ENCODE data around the gene TXN2. TPM values are rescaled to one million over a fixed set of nuclear protein-coding genes. Genes with fewer than 3 reads are reported as not detected.

The TXN2 gene
- total RNA-seq, 4 donors from 2014 or later: 64.9 to 122 (median 86.0) TPM

DNA sequence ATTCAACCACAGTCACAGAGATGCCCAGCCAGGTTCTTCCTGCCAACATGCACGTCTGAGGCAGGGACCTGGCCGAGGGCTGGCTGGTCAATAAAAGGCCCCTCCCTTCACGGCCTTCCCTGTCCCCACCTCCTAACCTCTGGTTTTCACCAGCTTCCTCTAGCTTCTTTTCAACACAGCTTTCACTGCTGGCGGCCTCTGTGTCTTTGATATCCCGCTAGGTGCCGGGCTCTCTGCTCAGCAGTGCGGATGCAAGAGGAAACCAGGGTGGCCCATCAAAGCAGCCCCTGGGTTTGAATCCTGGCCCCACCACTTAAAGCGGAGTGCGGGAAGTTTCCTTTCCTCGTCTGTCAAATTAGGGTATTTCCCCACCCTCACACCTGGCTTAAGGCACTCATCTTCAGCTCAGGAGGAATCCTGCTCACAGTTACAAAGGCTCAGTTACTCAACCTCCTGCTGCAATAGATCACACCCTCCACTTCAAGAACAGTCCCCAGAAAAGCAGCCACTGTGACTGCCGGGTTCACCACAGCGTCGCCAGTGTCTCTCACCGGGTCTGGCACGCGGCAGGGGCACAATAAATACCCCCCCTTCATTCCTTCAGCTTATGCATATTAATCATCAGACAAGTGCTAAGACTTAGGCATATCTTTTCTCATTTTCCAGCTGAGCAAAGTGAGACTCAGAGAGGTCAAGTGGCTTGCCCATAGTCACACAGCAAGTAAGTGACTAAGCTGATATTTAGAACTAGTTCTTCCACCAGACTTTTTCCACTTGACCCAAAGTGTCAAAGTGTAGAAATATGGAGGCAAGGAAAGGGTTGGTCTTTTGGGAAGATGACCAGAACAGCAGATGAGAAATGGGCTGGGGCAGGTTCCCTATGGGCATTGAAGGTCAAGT lies 45.7 kb downstream of the TXN2 start:
- no peaks in the 10 kb centered on the region for H3K36me3 ChIP-seq
- no peaks in the 10 kb centered on the region for H3K27me3 ChIP-seq
- H3K4me3 ChIP-seq: no peak overlapping the region
- intact Hi-C loops (cut with DNase I; ENCODE audit: low total_unique reads) (no loop called here), in situ Hi-C loops (cut with MboI; ENCODE audit: low sequenced_read_pairs in 4 of 4) (no loop called here)
- TF ChIP-seq POLR2A (IDR thresholded peaks at IDR 0.05): no peak
- TF ChIP-seq, protein P1, sequence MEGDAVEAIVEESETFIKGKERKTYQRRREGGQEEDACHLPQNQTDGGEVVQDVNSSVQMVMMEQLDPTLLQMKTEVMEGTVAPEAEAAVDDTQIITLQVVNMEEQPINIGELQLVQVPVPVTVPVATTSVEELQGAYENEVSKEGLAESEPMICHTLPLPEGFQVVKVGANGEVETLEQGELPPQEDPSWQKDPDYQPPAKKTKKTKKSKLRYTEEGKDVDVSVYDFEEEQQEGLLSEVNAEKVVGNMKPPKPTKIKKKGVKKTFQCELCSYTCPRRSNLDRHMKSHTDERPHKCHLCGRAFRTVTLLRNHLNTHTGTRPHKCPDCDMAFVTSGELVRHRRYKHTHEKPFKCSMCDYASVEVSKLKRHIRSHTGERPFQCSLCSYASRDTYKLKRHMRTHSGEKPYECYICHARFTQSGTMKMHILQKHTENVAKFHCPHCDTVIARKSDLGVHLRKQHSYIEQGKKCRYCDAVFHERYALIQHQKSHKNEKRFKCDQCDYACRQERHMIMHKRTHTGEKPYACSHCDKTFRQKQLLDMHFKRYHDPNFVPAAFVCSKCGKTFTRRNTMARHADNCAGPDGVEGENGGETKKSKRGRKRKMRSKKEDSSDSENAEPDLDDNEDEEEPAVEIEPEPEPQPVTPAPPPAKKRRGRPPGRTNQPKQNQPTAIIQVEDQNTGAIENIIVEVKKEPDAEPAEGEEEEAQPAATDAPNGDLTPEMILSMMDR (IDR thresholded peaks at IDR 0.05 in 4 of 5, conservative IDR thresholded peaks at IDR 0.05 in 1 of 5): no peak
- no peaks in the 10 kb centered on the region for H3K9me3 ChIP-seq
- peaks cover 0 to 14% of the 10 kb centered on the region in 2 donors for H3K4me1 ChIP-seq
- H3K27ac ChIP-seq: no peak overlapping the region
- DNase-seq (no peak), ATAC-seq (no peak)

DNA sequence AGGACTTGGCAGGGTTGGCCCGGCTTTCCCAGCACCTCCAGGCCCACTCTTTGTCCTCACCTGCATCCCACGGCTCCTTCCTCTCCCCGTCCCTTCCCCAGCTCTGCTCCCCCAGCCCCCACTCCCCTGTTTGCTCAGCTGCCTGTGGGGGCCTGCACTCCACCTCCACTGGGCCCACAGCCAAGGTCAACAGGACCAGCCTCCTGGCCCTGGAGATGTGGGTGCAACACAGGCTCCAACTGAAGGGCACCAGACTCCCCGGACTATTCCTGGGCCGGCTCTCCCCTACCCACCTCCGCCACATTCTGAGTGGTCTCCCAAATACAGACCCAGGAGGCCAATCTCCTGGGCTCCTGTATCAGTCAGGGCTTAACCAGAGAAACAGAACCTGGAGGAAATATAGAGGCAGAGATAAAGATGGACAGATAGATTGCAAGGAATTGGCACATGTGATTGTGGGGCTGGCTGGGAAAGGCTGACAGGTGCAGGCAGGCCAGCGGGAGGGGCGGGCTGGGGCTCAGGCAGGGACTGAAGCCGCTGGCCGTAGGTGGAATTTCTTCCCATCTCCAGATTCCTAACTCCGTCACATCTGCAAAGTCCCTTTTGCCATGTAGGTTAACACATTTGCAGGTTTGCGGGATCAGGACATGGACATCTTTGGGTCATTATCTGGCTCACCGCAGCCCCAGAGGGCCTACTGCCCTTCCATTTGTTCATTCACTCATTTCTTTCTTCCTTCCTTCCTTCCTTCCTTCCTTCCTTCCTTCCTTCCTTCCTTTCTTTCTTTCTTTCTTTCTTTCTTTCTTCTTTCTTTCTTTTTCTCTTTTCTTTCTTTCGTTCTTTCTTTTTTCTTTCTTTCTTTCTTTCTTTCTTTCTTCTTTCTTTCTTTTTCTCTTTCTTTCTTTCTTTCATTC lies 47.9 kb downstream of the TXN2 start:
- DNase-seq (no peak), ATAC-seq (peak; percentile 36 to 72)
- no peak overlapping the region for H3K4me3 ChIP-seq
- intact Hi-C loops (cut with DNase I; ENCODE audit: low total_unique reads) (no loop called here), in situ Hi-C loops (cut with MboI; ENCODE audit: low sequenced_read_pairs in 4 of 4) (no loop called here)
- H3K27me3 ChIP-seq: no peaks in the 10 kb centered on the region
- peaks cover 0 to 14% of the 10 kb centered on the region in 2 donors for H3K4me1 ChIP-seq
- no peaks in the 10 kb centered on the region for H3K36me3 ChIP-seq
- TF ChIP-seq POLR2A (IDR thresholded peaks at IDR 0.05): no peak
- TF ChIP-seq, protein P1 (IDR thresholded peaks at IDR 0.05 in 4 of 5, conservative IDR thresholded peaks at IDR 0.05 in 1 of 5): no peak
- peak overlapping the region in 1 of 4 donors; percentile 4 for H3K27ac ChIP-seq
- no peaks in the 10 kb centered on the region for H3K9me3 ChIP-seq

DNA sequence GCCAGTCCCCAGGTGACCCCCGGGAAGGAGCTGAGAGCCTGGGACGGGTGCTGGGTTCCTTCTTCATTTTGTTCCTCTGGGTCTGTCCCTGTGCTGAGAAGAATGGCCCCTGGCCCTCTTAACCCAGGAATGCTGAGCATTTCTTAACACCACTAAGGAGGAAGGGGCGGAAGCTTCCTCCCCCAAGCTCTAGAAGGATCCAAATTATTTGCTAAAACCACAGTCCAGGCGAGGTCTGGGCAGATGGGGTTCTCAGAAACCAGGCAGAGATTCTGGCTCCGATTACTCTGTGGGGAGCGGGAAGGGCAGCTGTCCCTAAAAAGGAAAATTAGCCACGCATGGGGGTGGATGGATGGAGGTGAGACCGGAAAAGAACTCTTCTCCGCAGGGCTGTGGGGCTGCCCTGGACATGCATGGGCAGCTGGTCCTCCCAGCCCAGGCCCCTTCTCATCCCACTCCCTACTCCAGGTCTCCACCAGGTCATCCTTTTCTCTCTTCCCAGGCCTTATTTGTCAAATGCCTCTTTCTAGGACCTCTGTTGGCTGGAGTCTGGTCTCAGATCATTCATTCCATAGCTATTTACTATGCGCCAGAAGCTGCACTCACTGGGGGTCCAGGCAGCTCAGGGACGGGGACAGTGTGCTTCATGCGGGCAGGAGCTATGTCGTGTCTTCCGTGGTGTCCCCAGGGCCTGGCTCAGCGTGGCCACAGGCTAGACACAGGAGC lies 48.7 kb downstream of the TXN2 start:
- Histone ChIP-seq H3K4me1 (peaks cover 0 to 14% of the 10 kb centered on the region in 2 donors), H3K36me3 (no peaks in the 10 kb centered on the region), H3K27ac (peak overlapping the region in 1 of 4 donors; percentile 4), H3K9me3 (no peaks in the 10 kb centered on the region), H3K4me3 (no peak overlapping the region), H3K27me3 (no peaks in the 10 kb centered on the region)
- no peak for TF ChIP-seq POLR2A (IDR thresholded peaks at IDR 0.05)
- TF ChIP-seq, protein P1 (IDR thresholded peaks at IDR 0.05 in 4 of 5, conservative IDR thresholded peaks at IDR 0.05 in 1 of 5): no peak
- DNase-seq: no peak
- in situ Hi-C loops (cut with MboI; ENCODE audit: low sequenced_read_pairs in 4 of 4): no loop called here
- ATAC-seq: no peak
- intact Hi-C loops (cut with DNase I; ENCODE audit: low total_unique reads): no loop called here

DNA sequence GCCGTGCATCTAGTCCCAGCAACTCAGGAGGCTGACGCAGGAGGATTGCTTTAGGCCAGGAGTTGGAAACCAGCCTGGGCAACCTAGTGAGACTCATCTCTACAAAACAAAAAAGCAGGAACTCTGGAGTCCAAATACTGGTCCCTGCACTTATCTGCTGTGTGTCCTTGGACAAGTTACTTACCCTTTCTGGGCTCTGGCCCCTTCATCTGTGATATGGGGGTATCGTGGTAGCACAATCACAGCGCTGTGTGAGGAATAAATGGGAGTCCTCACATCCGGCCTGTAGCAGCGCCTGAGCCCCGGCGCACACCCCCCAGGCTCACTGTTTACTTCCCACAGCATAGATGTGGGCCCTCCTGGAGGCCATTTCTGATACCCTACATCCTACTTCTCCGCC lies 49.5 kb downstream of the TXN2 start:
- Histone ChIP-seq H3K4me3 (no peak overlapping the region), H3K9me3 (no peaks in the 10 kb centered on the region), H3K27ac (no peak overlapping the region), H3K27me3 (no peaks in the 10 kb centered on the region), H3K4me1 (peaks cover 0 to 10% of the 10 kb centered on the region in 2 donors), H3K36me3 (no peaks in the 10 kb centered on the region)
- TF ChIP-seq, protein P1 (IDR thresholded peaks at IDR 0.05 in 4 of 5, conservative IDR thresholded peaks at IDR 0.05 in 1 of 5): no peak
- TF ChIP-seq POLR2A (IDR thresholded peaks at IDR 0.05): no peak
- no peak for DNase-seq
- intact Hi-C loops (cut with DNase I; ENCODE audit: low total_unique reads) (no loop called here), in situ Hi-C loops (cut with MboI; ENCODE audit: low sequenced_read_pairs in 4 of 4) (no loop called here)
- no peak for ATAC-seq
